GM19372 (cell line): ENCODE data around the gene SUPT4H1.

Experiments used
- ATAC-seq: cut with Tn5 transposase; IDR thresholded peaks from one replicate; pipeline ENCODE4 v1.9.1; 2021; ENCODE audit warnings: mild to moderate bottlenecking, low read depth, moderate library complexity; ENCODE audit not compliant: unreplicated experiment

Gene SUPT4H1

GRCh38 chr17:58365185-58365979, 13.4 kb upstream of the SUPT4H1 start:
- ATAC-seq: no peak

- ATAC-seq: no peak
Measured at GRCh38 chr17:58364270-58364942, 12.4 kb upstream of the SUPT4H1 start.

GRCh38 chr17:58363457-58364185, 11.6 kb upstream of the SUPT4H1 start:
- ATAC-seq: no peak

- ATAC-seq: no peak
Measured at GRCh38 chr17:58362368-58363014, 10.5 kb upstream of the SUPT4H1 start.

GRCh38 chr17:58360296-58361063, 8.5 kb upstream of the SUPT4H1 start:
- ATAC-seq: no peak

GRCh38 chr17:58358408-58359172, 6.6 kb upstream of the SUPT4H1 start:
- no peak for ATAC-seq

- ATAC-seq: no peak
Measured at GRCh38 chr17:58357312-58358297, 5.6 kb upstream of the SUPT4H1 start.

- ATAC-seq: no peak
Measured at GRCh38 chr17:58356231-58356630, 4.2 kb upstream of the SUPT4H1 start.

GRCh38 chr17:58354541-58355216, 2.7 kb upstream of the SUPT4H1 start:
- ATAC-seq: no peak

GRCh38 chr17:58353389-58353825, 1.4 kb upstream of the SUPT4H1 start:
- no peak for ATAC-seq

- no peak for ATAC-seq
Measured at GRCh38 chr17:58352596-58353388, 791 bp upstream of the SUPT4H1 start.

GRCh38 chr17:58351182-58351581, 819 bp downstream of the SUPT4H1 start:
- no peak for ATAC-seq

- no peak for ATAC-seq
Measured at GRCh38 chr17:58348038-58348437, 4.0 kb downstream of the SUPT4H1 start.

- ATAC-seq: no peak
Measured at GRCh38 chr17:58345500-58345899, 6.5 kb downstream of the SUPT4H1 start.

GRCh38 chr17:58344791-58345157, 7.2 kb downstream of the SUPT4H1 start:
- ATAC-seq: peak; percentile 45

- peak; percentile 72 for ATAC-seq
Measured at GRCh38 chr17:58344047-58344790, 7.8 kb downstream of the SUPT4H1 start.
